GM13976 (cell line): ENCODE results near the gene GARIN5A.

Experiments
- DNase-seq: peaks from one replicate; pipeline ENCODE4 v3.0.0; 2012; ENCODE audit warnings: low spot score
- CTCF ChIP-seq: IDR thresholded peaks from 2 replicates; pipeline ENCODE4 v1.5.1; 2012; ENCODE audit warnings: borderline replicate concordance, mild to moderate bottlenecking; ENCODE audit not compliant: insufficient read depth; ENCODE audit errors: extremely low read depth, missing control alignments, control extremely low read depth
- in situ Hi-C: fragments of 300-500 bp; cut with MboI; formaldehyde crosslinking; loops from one replicate; pipeline ENCODE4 v1.12.0; 2022; ENCODE audit warnings: low sequenced_read_pairs, mixed read lengths, inconsistent platforms; ENCODE audit not compliant: unreplicated experiment

The GARIN5A gene

GRCh38 chr19:50512112-50512998 lies 35.7 kb upstream of the GARIN5A start:
- in situ Hi-C loops = no loop called here
- TF ChIP-seq CTCF = no peak
- DNase-seq = no peak

- in situ Hi-C loops = no loop called here
- no peak for TF ChIP-seq CTCF
- peak; percentile 99 for DNase-seq
Observed at GRCh38 chr19:50511069-50511822, 34.6 kb upstream of the GARIN5A start, which contains the start of gene JOSD2. TSS of gene JOSD2 (minus strand) at chr19:50511191. CDS start at chr19:50510431, 760 bp downstream.

- TF ChIP-seq CTCF = no peak
- in situ Hi-C loops = no loop called here
- no peak for DNase-seq
Observed at GRCh38 chr19:50510700-50511068, 34.0 kb upstream of the GARIN5A start.

GRCh38 chr19:50510121-50510670 lies 33.5 kb upstream of the GARIN5A start:
- no peak for DNase-seq
- in situ Hi-C loops = no loop called here
- no peak for TF ChIP-seq CTCF

GRCh38 chr19:50509366-50509765 lies 32.7 kb upstream of the GARIN5A start:
- in situ Hi-C loops = no loop called here
- DNase-seq = no peak
- no peak for TF ChIP-seq CTCF

GRCh38 chr19:50508843-50509190 lies 32.2 kb upstream of the GARIN5A start:
- no peak for TF ChIP-seq CTCF
- in situ Hi-C loops = no loop called here
- no peak for DNase-seq
